Hematopoietic multipotent progenitor cell treated with erythropoietin and hydrocortisone succinate and interleukin-3 and kit ligand, for 17 days (in vitro differentiated cells): ENCODE measurements around the gene CLSTN2.

Source experiments
- DNase-seq: peaks from one replicate; pipeline ENCODE4 v3.0.0-alpha.2; 2015; ENCODE audit warnings: low spot score

The CLSTN2 gene

GRCh38 chr3:140188285-140188684 lies 253.3 kb downstream of the CLSTN2 start:
- no peak for DNase-seq

GRCh38 chr3:140189267-140189666 lies 254.3 kb downstream of the CLSTN2 start:
- no peak for DNase-seq

DNA sequence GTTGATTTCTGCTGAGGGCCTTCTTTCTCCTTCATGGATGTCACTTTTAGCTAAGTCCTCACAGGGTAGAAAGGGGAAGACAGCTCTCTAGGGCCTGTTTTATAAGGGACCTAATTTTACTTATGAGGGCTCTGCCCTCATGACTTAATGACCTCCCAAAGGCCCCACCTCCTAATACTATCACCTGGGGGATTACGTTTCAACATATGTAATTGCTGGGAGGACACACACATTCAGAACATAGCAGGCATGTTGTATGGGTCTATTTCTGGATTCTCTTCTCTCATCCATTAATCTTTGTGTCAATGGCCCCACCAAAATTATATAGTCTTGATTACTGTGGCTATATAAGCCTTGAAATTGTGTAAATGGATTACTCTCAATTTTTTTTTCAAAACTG lies 255.0 kb downstream of the CLSTN2 start:
- no peak for DNase-seq

- DNase-seq = no peak
Measured at GRCh38 chr3:140196970-140197369, 262.0 kb downstream of the CLSTN2 start.

DNA sequence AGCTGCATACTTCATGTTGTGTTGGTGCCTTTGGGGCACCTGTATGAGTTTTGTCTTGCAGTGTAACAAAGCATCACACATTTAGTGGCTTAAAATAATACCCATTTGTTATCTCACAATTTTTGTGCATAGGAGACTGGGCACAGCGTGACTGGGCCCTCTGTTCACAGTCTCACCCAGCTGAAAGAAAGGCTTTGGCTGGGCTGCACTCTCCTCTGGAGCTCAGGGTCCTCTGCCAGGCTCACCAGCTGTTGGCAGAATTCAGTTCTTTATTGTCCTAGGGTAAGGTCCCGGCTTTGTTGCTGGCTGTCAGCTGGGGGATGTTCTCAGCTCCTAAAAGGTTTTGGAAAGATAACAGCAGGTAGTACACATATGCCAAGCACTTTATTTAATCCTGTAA lies 263.3 kb downstream of the CLSTN2 start:
- DNase-seq = no peak

- DNase-seq = no peak
Measured at GRCh38 chr3:140199008-140199407, 264.0 kb downstream of the CLSTN2 start.

- DNase-seq = no peak
Measured at GRCh38 chr3:140199743-140200142, 264.8 kb downstream of the CLSTN2 start.

DNA sequence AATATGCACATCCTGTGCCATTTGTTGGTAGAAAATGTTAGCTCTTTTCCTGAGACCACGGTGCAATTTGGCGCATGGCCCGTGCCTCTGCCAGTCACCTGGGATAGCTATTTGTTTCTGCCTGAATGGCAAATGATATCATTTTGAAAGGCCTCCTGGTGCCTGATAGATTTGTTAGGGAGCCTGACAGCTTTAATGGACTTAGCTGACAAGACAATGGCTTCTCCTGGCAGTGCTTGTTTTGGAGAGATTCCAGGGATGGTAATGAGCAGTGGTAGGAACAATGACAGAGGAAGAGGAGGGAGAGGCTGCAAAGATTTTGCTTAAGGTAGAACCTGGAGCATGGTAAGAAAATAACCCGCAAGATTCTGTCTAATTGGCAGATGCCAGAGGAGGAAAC lies 268.5 kb downstream of the CLSTN2 start:
- DNase-seq = no peak

- DNase-seq = no peak
Measured at GRCh38 chr3:140204271-140204984, 269.4 kb downstream of the CLSTN2 start.

- DNase-seq = no peak
Measured at GRCh38 chr3:140205598-140205997, 270.6 kb downstream of the CLSTN2 start.

DNA sequence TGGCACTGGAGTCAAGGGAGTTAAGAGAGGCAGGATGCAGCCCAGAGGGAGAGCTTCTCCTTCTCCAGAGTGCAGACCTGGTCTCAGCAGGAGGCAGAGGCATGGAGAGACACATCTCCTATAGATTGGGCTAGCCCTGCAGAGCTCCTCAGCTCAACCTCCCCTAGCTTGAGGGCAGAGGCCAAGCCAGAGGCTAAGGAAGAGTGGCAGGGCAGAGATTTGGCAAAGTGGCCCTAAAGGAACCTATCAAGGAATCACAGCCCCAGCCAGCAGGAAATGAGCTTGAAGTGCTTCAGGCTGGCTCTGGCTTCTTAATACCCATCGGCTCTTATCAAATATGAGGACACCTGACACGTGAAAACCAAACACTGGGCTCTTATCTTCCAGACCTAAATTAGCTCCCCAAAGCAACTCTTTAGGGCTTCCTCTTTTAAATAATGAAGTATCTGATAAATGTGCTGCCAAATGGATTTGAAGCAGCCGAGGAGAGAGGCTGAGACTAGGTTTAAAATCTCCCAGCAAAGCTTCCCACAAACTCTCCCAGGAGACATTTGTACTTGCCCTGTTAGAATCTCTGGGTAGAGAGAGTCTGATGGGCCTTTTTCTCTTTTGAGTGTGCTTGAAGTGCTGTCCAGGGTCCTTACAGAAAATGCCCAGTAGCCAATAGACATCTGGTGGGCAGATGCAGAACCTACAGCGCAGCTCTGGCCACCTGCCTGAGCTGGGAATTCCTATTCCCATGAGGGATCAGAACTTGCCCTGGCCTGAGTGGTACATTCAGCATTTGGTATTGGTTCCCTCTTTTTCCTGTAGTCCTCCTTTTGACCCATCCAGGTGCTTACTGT lies 271.4 kb downstream of the CLSTN2 start:
- no peak for DNase-seq

DNA sequence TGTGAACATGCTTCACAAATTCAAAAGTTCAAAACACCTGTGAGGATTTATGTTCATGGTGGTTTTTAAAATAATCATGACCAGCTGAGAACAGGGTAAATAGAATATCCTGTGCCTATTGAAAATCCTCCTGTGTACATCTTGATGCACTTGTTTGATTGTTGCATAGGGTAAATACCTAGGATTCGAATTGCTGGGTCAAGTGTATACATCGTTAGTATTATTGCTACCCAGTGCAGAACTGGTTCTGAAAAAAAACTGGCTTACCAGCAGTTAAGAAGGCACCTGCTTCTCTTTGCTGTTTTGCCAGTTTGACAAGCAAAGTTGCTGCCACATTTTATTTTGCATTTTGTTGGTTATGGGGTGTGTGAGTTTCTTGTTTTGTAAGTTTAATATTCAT lies 272.6 kb downstream of the CLSTN2 start:
- no peak for DNase-seq

GRCh38 chr3:140216249-140216648 lies 281.3 kb downstream of the CLSTN2 start:
- no peak for DNase-seq

DNA sequence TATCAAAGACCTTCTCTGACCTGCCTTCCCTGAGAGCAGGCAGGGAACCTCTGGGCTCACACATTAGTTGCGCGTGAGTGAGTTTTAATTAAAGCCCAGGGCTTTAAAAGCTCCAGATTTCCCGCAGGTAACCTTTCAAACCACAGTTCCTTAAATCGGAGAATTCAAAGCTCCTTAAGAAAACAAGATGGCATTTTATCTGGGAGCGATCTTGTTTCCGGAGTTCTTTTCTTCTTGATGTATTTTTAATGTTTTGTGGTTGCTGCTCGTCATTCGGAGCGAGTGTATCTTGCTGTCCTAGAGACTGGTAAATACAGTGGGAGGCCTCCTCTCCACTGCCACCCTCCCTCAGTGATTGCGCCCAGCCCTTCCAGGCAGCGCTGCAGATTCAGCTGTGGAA lies 284.3 kb downstream of the CLSTN2 start:
- no peak for DNase-seq

DNA sequence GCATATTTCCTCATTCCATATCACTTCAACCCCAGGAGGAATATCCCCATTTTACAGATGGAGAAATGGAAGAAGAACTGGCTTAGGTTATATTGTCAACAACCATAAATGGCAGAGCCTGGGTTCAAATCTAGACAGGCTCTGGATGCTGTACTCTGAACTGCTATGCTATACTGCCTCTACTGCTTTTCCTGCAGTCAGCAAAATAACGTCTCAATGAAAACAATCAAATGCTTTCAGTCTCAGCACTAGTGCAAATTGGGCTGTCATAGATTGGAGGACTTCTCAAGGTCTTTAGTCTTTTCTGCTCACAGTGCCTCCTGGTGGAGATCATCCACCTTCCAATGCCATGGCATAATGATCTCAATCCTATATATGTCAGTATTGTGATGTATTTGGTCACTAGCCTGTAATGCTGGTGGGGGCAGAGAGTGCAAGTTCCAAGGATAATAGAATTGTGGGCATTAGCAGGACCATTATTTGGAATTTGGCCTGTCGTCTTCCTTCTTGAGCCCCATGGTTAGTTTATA lies 285.0 kb downstream of the CLSTN2 start:
- DNase-seq = no peak

- DNase-seq = no peak
Measured at GRCh38 chr3:140223197-140223596, 288.2 kb downstream of the CLSTN2 start.

DNA sequence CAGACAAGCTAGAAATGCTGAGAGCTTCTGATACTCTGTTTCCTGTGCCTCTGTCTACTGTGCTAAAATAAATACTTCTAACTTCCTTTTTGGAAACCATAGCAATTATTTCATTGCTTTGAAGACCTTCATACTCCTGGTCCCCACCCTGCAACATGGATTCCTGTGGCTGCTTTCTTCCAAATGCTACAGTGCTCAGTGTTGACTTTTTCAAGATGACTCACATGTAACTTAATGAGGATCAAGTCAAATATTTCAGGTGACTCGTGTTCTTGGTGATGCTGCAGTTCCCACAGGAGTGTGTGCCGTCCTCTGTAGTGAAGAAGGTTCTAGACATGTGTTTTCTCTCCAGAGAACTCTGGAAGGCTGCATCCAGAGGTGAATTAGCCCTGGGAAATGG lies 288.6 kb downstream of the CLSTN2 start:
- no peak for DNase-seq

GRCh38 chr3:140224307-140224706 lies 289.3 kb downstream of the CLSTN2 start:
- DNase-seq = no peak

GRCh38 chr3:140225996-140226395 lies 291.0 kb downstream of the CLSTN2 start:
- DNase-seq = no peak

DNA sequence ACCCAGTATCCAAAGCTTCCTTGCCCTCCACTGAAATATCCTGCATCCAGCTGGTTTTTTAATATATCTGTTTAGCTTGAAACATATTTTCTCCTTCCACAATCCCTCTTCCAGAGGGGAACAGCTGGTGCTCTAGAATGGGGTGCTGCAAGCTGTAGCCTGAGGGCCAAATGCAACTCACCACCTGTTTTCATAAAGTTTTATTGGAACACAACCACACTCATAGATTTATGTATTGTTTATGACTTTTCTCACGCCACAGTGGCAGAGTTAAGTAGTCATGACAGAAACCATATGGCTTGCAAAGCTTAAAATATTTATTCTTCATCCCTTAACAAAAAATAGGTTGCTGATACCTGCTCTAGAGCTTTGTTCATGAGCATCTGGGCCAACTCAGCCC lies 298.7 kb downstream of the CLSTN2 start:
- DNase-seq = no peak

GRCh38 chr3:140234256-140234655 lies 299.3 kb downstream of the CLSTN2 start:
- DNase-seq = no peak

GRCh38 chr3:140236836-140237501 lies 302.0 kb downstream of the CLSTN2 start:
- DNase-seq = no peak
